ENCODE data around the gene RERE. TPM values are rescaled to one million over a fixed set of nuclear protein-coding genes. Genes with fewer than 3 reads are reported as not detected.
A peak's percentile ranks its signal among the peaks of the same experiment; 100 is the strongest.
"Not testable (repeated sequence)": the region's sequence is repeated elsewhere in the genome, so short reads cannot be mapped to it uniquely, and the experiment has no call there.

The RERE gene
- total RNA-seq, 2 experiments from 2014 or later = 96.6 to 101 TPM

DNA sequence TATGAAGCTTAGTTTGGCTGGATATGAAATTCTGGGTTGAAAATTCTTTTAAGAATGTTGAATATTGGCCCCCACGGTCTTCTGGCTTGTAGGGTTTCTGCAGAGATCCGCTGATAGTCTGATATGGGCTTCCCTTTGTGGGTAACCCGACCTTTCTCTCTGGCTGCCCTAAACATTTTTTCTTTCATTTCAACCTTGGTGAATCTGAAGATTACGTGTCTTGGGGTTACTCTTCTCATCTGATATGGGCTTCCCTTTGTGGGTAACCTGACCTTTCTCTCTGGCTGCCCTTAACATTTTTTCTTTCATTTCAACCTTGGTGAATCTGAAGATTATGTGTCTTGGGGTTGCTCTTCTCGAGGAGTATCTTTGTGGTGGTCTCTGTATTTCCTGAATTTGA lies 371.3 kb downstream of the RERE start:
- Mint-ChIP-seq H3K4me1 (peaks cover 22% of the 10 kb centered on the region), H3K36me3 (ENCODE audit: low read depth) (peaks cover 25% of the 10 kb centered on the region)
- H3K27ac Mint-ChIP-seq, DNase-seq, H3K4me3 Mint-ChIP-seq, H3K27me3 Mint-ChIP-seq, POLR2A ChIA-PET, CTCF ChIA-PET, H3K9me3 Mint-ChIP-seq: not testable (repeated sequence)

DNA sequence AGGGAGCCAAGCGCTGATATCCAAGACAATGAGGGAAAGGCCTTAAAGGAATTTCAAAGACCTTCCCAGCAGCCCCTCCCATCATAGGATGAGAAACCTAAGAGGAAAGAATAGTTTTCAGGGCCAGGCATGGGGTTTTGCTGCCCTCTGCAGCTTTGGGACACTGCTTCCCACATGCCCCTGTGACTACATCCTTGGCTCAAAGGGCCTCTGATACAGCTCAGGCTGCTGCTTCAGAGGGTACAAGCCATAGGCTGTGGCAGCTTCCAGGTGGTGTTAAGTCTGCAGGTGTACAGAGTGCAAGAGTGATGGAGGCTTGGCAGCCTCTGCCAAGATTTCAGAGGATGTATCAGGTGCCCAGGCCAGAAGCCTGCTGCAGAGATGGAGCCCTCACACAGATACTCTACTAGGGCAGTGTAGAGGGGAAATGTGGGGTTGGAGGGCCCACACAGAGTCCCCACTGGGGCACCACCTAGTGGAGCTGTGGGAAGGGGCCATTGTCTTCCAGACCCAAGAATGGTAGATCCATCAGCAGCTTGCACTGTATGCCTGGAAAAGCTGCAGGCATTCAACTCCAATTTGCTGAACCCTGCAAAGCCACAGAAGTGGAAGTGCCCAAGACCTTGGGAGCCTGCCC lies 373.8 kb downstream of the RERE start:
- peaks cover 22% of the 10 kb centered on the region for H3K36me3 Mint-ChIP-seq (ENCODE audit: low read depth)
- H3K27ac Mint-ChIP-seq = no peak overlapping the region
- H3K27me3 Mint-ChIP-seq = peaks cover 2% of the 10 kb centered on the region
- DNase-seq = no peak
- peaks cover 26% of the 10 kb centered on the region for H3K4me1 Mint-ChIP-seq
- POLR2A ChIA-PET = interaction anchor here (1.0 to 1.3 kb wide), 2 partner anchors 13 to 20 kb away, joined by 3 read pairs; no protein-coding TSS in a partner anchor
- no peaks in the 10 kb centered on the region for H3K9me3 Mint-ChIP-seq
- no peak overlapping the region for H3K4me3 Mint-ChIP-seq
- CTCF ChIA-PET = interaction anchor here (0.7 to 2.9 kb wide), 3 partner anchors 13 to 385 kb away, joined by 3 to 11 read pairs (median 3); no protein-coding TSS in a partner anchor

DNA sequence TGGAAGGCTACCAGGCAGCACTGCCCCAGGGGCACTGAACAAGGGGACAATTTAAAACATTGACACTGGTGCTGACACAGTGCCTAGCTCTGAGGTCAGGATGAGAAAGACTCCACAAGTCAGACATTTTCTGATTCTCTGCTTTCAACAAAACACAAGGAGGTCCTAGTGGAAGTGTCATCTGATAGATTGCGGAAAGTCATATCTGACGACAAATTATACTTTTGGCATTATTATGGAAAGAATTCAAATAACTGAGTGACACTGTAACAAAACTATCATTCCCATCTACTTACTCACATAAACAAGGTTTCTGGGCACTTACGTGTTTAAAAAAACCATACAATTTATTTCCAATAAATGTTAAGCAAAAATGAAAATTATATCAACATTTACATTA lies 376.0 kb downstream of the RERE start:
- H3K27me3 Mint-ChIP-seq = no peaks in the 10 kb centered on the region
- POLR2A ChIA-PET = no interaction called here

DNA sequence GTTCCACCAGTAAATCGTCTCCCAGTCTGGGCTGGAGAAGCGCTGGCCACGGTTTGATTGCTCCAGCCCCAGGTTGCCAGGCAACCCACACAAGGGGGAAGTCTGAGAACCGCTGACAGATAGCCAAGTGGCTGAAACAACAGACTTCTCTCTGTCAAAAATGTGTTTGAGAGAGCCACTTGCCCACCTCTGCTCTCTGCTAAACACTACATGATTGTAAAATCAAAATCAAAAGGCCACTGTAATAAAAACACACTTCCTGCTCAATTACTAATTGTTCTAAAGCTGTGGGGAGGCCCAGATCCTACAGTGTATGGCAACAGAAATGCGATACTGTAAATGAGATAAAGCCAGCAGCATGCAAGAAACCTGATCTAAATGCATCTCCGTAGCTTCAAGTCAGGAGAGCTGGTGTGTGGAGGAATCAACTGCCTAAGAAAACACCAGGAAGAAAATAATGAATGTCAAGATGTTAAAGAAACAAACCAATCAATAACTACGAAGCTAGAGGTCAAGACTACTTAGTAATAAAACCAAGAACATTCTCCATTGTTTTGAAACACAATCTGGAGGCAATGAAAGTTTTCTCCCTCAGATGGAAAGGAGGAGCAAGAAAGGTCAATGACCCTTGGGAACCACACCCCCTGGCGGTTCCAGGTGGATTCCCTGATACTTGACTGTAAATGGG lies 378.3 kb downstream of the RERE start:
- no peak for DNase-seq
- Mint-ChIP-seq H3K27ac (no peak overlapping the region), H3K4me1 (peaks cover 4% of the 10 kb centered on the region), H3K4me3 (no peak overlapping the region), H3K9me3 (no peaks in the 10 kb centered on the region), H3K36me3 (ENCODE audit: low read depth) (peaks cover 1% of the 10 kb centered on the region), H3K27me3 (no peaks in the 10 kb centered on the region)
- ChIA-PET CTCF (interaction anchor here (0.7 to 2.0 kb wide), 3 partner anchors 8 to 86 kb away, joined by 3 to 4 read pairs (median 3); no protein-coding TSS in a partner anchor), POLR2A (interaction anchor here (1.1 to 1.5 kb wide), 2 partner anchors 11 to 12 kb away, joined by 3 read pairs; no protein-coding TSS in a partner anchor)

More for the DNA sequence above, 376.0 kb downstream of the RERE start:
- DNase-seq = no peak
- Mint-ChIP-seq H3K4me1 (peaks cover 13% of the 10 kb centered on the region), H3K36me3 (ENCODE audit: low read depth) (peaks cover 12% of the 10 kb centered on the region), H3K27ac (no peak overlapping the region), H3K9me3 (no peaks in the 10 kb centered on the region), H3K4me3 (no peak overlapping the region)
- CTCF ChIA-PET = interaction anchor here (2.9 kb wide), 1 partner anchor 10 kb away, joined by 11 read pairs; no protein-coding TSS in a partner anchor

DNA sequence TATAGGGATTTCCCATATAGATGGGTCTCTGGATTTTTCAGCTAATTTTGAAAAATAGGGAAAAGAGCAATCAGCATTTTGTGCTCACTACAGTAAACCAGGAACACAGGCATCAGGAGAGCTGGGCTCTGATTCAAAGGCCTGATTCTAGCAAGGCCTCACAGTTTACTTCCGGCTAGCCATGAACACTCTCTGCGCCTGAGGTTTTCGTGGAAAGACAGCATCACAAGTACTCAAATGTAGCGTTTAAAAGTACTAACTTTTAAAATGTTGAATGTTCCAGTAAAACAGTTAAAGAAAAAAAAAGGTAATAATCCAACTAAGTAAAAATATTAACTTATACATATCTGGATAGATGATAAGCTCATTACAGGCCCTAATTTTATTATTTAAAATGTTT lies 379.0 kb downstream of the RERE start:
- H3K36me3 Mint-ChIP-seq (ENCODE audit: low read depth) = no peaks in the 10 kb centered on the region
- CTCF ChIA-PET = interaction anchor here (1.0 to 2.0 kb wide), 2 partner anchors 8 to 14 kb away, joined by 3 to 4 read pairs; no protein-coding TSS in a partner anchor
- no peaks in the 10 kb centered on the region for H3K9me3 Mint-ChIP-seq
- no peaks in the 10 kb centered on the region for H3K27me3 Mint-ChIP-seq
- peaks cover 4% of the 10 kb centered on the region for H3K4me1 Mint-ChIP-seq
- no peak overlapping the region for H3K4me3 Mint-ChIP-seq
- no peak overlapping the region for H3K27ac Mint-ChIP-seq
- POLR2A ChIA-PET = interaction anchor here (1.1 kb wide), 1 partner anchor 11 kb away, joined by 3 read pairs; no protein-coding TSS in a partner anchor
- no peak for DNase-seq

DNA sequence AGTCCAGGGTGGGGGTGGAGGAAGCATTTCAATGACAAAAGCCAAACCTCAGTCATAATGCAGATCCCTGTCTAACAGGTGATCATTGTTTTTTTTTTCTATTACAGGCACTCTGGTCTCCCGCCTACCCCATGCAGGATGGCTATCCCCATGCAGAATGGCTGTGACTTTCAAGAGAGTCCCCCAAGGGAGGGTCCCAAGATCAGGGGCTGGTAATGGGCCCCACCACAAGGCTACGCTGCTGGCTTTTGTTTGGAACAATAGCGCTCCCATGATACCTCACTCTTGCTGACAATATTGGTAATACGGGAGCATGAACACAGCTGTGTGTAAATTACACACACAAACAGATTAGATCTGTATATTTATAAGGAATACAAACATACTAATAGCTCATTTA lies 380.1 kb downstream of the RERE start:
- no peaks in the 10 kb centered on the region for H3K9me3 Mint-ChIP-seq
- peaks cover 7% of the 10 kb centered on the region for H3K4me1 Mint-ChIP-seq
- H3K27me3 Mint-ChIP-seq = no peaks in the 10 kb centered on the region
- no peak overlapping the region for H3K27ac Mint-ChIP-seq
- POLR2A ChIA-PET = no interaction called here
- CTCF ChIA-PET = no interaction called here
- DNase-seq = no peak
- H3K36me3 Mint-ChIP-seq (ENCODE audit: low read depth) = peaks cover 4% of the 10 kb centered on the region
- H3K4me3 Mint-ChIP-seq = no peak overlapping the region

DNA sequence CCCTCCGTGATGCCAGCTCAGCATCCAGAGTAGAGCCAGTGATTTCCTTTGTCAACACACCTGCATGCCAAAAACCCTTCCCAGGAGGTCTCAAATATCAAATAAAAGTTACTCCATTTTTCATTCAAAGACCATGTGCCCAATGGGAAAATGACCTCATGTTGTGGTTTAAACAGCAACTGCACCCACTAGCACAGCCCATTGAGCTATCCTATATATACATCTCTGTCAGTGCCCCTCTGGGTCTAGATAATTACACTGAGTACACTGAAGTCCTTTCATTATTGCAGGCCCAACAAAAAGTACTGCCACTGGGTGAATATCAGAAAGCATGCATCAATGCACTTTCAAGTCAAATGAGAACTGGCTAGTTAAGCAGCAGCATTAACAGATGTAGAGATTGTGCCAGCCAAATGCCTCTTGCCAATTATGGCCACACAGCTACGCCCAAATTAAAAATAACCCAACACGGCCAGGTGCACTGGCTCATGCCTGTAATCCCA lies 381.8 kb downstream of the RERE start:
- Mint-ChIP-seq H3K27me3 (no peaks in the 10 kb centered on the region), H3K36me3 (ENCODE audit: low read depth) (peaks cover 4% of the 10 kb centered on the region), H3K27ac (no peak overlapping the region), H3K9me3 (no peaks in the 10 kb centered on the region), H3K4me1 (peaks cover 23% of the 10 kb centered on the region), H3K4me3 (no peak overlapping the region)
- no peak for DNase-seq
- ChIA-PET POLR2A (no interaction called here), CTCF (interaction anchor here (0.5 kb wide), 1 partner anchor 41 kb away, joined by 3 read pairs; no protein-coding TSS in a partner anchor)

DNA sequence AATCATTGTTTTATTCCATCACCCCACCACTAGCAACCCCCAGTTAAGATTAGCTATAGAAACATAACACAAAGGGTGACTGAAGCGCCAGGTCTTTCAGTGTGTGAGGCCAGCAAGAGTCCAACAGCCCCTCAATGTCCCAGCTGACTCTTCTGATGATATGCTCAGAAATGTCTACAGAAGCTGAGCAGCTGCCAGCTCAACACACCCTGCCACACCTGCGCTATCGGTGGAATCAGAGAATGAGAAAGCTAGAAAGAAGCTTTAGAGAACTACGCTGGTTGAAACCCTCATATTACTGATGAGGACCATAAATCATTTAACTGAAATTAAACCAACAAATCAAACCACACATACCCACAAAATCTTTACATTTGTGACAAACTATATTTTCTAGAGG lies 383.3 kb downstream of the RERE start:
- H3K27me3 Mint-ChIP-seq = no peaks in the 10 kb centered on the region
- ChIA-PET POLR2A (interaction anchor here (1.8 kb wide), 1 partner anchor 10 kb away, joined by 4 read pairs; no protein-coding TSS in a partner anchor), CTCF (no interaction called here)
- H3K4me3 Mint-ChIP-seq = no peak overlapping the region
- DNase-seq = no peak
- peaks cover 35% of the 10 kb centered on the region for H3K4me1 Mint-ChIP-seq
- no peak overlapping the region for H3K27ac Mint-ChIP-seq
- H3K36me3 Mint-ChIP-seq (ENCODE audit: low read depth) = peaks cover 4% of the 10 kb centered on the region
- no peaks in the 10 kb centered on the region for H3K9me3 Mint-ChIP-seq

DNA sequence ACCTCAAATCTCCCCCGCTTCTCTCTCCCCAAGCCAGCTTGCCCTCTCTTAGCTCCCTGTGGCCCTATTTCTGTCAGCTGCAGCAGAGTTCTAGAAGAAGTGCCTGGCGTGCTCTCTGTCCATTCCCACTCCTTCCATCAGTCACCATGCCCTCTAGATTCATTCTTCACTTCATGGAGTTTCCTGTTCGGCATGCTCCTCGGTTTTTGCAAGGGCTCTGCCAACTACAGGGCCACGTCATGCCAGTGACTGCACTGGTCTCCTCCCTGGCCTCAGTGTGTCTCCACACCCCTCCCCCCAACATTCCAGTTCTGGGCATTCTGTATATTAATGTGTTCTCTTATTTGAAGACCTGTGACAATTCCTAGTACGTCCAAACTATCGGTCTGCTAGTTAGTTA lies 385.7 kb downstream of the RERE start:
- H3K27ac Mint-ChIP-seq = no peak overlapping the region
- H3K27me3 Mint-ChIP-seq = no peaks in the 10 kb centered on the region
- no peak for DNase-seq
- peaks cover 4% of the 10 kb centered on the region for H3K36me3 Mint-ChIP-seq (ENCODE audit: low read depth)
- POLR2A ChIA-PET = interaction anchor here (1.8 to 1.9 kb wide), 2 partner anchors 9 to 40 kb away, joined by 4 to 10 read pairs; no protein-coding TSS in a partner anchor
- CTCF ChIA-PET = interaction anchor here (0.9 to 2.3 kb wide), 7 partner anchors 7 to 102 kb away, joined by 3 to 11 read pairs (median 3); no protein-coding TSS in a partner anchor
- H3K9me3 Mint-ChIP-seq = no peaks in the 10 kb centered on the region
- H3K4me3 Mint-ChIP-seq = no peak overlapping the region
- peaks cover 51% of the 10 kb centered on the region for H3K4me1 Mint-ChIP-seq

DNA sequence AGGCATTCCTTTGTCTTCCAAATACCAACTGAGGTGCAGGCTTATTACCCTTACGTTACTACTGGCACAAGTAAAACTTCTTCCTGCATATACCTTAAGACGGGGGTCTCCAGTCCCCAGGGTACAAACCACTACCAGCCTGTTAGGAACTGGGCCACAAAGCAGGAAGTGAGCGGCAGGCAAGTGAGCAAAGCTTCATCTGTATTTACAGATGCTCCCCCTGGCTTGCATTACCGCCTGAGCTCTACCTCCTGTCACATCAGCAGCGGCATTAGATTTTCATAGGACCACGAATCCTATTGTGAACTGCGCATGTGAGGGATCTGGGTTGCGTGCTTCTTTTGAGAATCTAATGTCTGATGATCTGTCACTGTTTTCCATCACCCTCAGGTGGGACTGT lies 386.4 kb downstream of the RERE start:
- no peak overlapping the region for H3K4me3 Mint-ChIP-seq
- H3K27ac Mint-ChIP-seq = peak overlapping the region; percentile 73
- H3K9me3 Mint-ChIP-seq = no peaks in the 10 kb centered on the region
- no peaks in the 10 kb centered on the region for H3K27me3 Mint-ChIP-seq
- H3K36me3 Mint-ChIP-seq (ENCODE audit: low read depth) = peaks cover 4% of the 10 kb centered on the region
- peak; percentile 37 for DNase-seq
- POLR2A ChIA-PET = interaction anchor here (1.0 to 1.9 kb wide), 8 partner anchors 9 to 270 kb away, joined by 3 to 10 read pairs (median 4); no protein-coding TSS in a partner anchor
- CTCF ChIA-PET = interaction anchor here (0.9 to 2.3 kb wide), 9 partner anchors 8 to 102 kb away, joined by 3 to 11 read pairs (median 4); no protein-coding TSS in a partner anchor
- peaks cover 57% of the 10 kb centered on the region for H3K4me1 Mint-ChIP-seq

DNA sequence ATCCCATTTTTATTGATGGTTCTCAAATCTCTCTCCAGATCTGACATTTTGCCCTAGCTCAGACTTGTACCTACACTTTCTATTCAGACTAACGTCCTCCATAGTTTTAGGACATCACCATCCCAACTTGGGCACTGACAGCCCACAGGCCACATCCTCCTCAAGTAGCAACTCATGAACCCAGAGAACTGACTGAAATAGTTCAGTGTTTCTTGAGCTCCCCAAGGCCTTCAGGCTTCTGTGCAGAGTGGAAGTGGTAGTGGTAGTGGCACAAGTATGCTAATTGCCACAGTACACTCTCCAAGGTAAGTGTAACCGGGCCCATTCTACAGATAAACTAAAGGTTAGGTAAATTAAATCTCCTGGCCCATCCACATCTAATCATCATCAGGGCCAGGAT lies 387.0 kb downstream of the RERE start:
- Mint-ChIP-seq H3K27ac (peak overlapping the region; percentile 73), H3K36me3 (ENCODE audit: low read depth) (peaks cover 4% of the 10 kb centered on the region), H3K4me3 (no peak overlapping the region), H3K9me3 (no peaks in the 10 kb centered on the region), H3K4me1 (peaks cover 61% of the 10 kb centered on the region), H3K27me3 (no peaks in the 10 kb centered on the region)
- peak; percentile 69 for DNase-seq
- ChIA-PET POLR2A (interaction anchor here (0.7 to 1.9 kb wide), 9 partner anchors 8 to 270 kb away, joined by 3 to 10 read pairs (median 4); no protein-coding TSS in a partner anchor), CTCF (interaction anchor here (0.7 to 2.3 kb wide), 7 partner anchors 9 to 295 kb away, joined by 3 to 11 read pairs (median 4); no protein-coding TSS in a partner anchor)

DNA sequence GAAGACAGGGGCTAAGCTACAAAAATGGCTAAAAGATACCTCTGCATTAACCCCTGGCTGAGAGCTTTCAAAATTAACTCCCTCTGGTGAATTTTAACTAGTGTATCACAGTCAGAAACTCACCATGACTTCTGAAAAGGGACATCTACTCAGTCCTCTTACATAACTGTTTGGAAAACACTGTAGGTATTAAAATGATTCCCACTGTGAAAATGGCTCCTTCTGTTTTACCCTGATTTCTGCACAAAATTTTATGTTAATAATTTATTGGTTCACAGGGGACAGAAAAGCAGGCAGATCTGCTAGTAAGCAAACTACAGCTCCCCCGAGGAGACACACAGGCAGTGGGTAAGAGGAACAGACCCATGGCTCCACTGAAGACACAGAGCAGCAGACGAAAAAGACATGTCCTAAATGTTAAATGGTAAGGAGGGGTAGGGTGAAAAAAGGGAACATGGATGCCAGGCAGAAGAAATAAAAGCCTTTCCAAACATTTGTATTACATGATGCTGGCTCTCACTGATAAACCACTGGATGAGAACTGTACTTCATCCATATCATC lies 387.8 kb downstream of the RERE start:
- no peak overlapping the region for H3K27ac Mint-ChIP-seq
- H3K36me3 Mint-ChIP-seq (ENCODE audit: low read depth) = peaks cover 9% of the 10 kb centered on the region
- no peaks in the 10 kb centered on the region for H3K27me3 Mint-ChIP-seq
- H3K4me1 Mint-ChIP-seq = peaks cover 69% of the 10 kb centered on the region
- ChIA-PET POLR2A (interaction anchor here (0.7 to 1.8 kb wide), 4 partner anchors 9 to 271 kb away, joined by 3 to 5 read pairs (median 4); no protein-coding TSS in a partner anchor), CTCF (interaction anchor here (0.7 to 2.3 kb wide), 5 partner anchors 13 to 296 kb away, joined by 3 to 11 read pairs (median 4); no protein-coding TSS in a partner anchor)
- no peaks in the 10 kb centered on the region for H3K9me3 Mint-ChIP-seq
- no peak overlapping the region for H3K4me3 Mint-ChIP-seq
- DNase-seq = no peak

Data from activated CD4-positive, alpha-beta memory T cell treated with anti-CD3 and anti-CD28 coated beads, Interleukin-2, amount 10 ng/mL, durations not matched to agents 7 days and 5 days (primary cell).